ENCODE measurements around the gene MSX1. TPM values are rescaled to one million over a fixed set of nuclear protein-coding genes. Genes with fewer than 3 reads are reported as not detected.

Gene MSX1
- polyA plus RNA-seq, 2 of the 4 experiments (the other 2 are of a cell fraction) = 2.2 to 2.8 TPM

DNA sequence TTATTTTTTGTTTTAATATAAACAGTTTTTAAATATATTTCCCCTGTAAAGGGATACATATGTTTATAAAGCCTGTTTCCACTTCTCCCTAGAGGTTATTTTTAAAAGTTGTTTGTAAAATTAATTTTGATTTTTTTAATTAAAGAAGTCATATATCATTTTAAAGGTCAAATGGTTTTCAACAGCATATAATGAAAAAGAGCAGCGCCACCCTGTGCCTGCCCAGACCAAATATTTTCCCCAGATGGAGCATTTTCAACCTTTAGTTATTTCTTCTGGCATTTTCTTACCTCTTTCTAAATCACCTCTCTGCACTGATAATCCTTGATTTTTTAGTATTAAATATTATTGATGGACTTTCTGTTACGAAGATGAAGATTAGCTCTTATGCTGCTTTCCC is 21.0 kb downstream of the MSX1 start:
- DNase-seq (ENCODE audit: low read depth in 1 of 2, low spot score in 1 of 2) (no peak), FAIRE-seq (no peak), ATAC-seq (no peak)
- WGBS (ENCODE audit: missing lambda C conversion rate) = 44% methylated on average over 2 of the region's 2 CpGs
- no peaks in the 10 kb centered on the region for H3K4me1 ChIP-seq
- CTCF ChIA-PET = interaction anchor here (1.1 to 2.1 kb wide), 5 partner anchors 10 to 399 kb away, joined by 3 to 6 read pairs (median 4); no protein-coding TSS in a partner anchor
- TF ChIP-seq HOXB5 (CRISPR knock-in tag; IDR thresholded peaks at IDR 0.05) (no peak), ZC3H11A (IDR thresholded peaks at IDR 0.05) (no peak), RARB (CRISPR knock-in tag; IDR thresholded peaks at IDR 0.05) (no peak), RNF2 (IDR thresholded peaks at IDR 0.05; ENCODE audit: borderline replicate concordance, low read depth) (no peak), RAD21 (conservative IDR thresholded peaks at IDR 0.05 in 1 of 2, IDR thresholded peaks at IDR 0.05 in 1 of 2) (peak; percentile 36 to 40; a peak in 4 of 5 replicates), CHD2 (IDR thresholded peaks at IDR 0.05; ENCODE audit: low read length, partially characterized antibody) (no peak), JUNB (IDR thresholded peaks at IDR 0.05) (no peak), EHMT2 (IDR thresholded peaks at IDR 0.05; ENCODE audit: low read depth) (no peak), NFE2L2 (conservative IDR thresholded peaks at IDR 0.05; ENCODE audit: low read length) (no peak), CEBPB (IDR thresholded peaks at IDR 0.05) (no peak), KDM5A (IDR thresholded peaks at IDR 0.05) (no peak), CHD4 (IDR thresholded peaks at IDR 0.05; ENCODE audit: borderline replicate concordance) (no peak), EHF (CRISPR knock-in tag; IDR thresholded peaks at IDR 0.05) (no peak), SMC3 (IDR thresholded peaks at IDR 0.05) (peak; percentile 34; the same call in 2 of the 3 replicates), CBX2 (IDR thresholded peaks at IDR 0.05; ENCODE audit: borderline replicate concordance, low read depth) (no peak), HOXB13 (CRISPR knock-in tag; IDR thresholded peaks at IDR 0.05; ENCODE audit: low read depth) (no peak), FOSB (CRISPR knock-in tag; IDR thresholded peaks at IDR 0.05) (no peak), GATA3 (IDR thresholded peaks at IDR 0.05; ENCODE audit: borderline replicate concordance) (no peak), FOSL2 (IDR thresholded peaks at IDR 0.05) (no peak), FOSL2 (CRISPR knock-in tag; IDR thresholded peaks at IDR 0.05) (no peak)
- TF ChIP-seq, protein P1, sequence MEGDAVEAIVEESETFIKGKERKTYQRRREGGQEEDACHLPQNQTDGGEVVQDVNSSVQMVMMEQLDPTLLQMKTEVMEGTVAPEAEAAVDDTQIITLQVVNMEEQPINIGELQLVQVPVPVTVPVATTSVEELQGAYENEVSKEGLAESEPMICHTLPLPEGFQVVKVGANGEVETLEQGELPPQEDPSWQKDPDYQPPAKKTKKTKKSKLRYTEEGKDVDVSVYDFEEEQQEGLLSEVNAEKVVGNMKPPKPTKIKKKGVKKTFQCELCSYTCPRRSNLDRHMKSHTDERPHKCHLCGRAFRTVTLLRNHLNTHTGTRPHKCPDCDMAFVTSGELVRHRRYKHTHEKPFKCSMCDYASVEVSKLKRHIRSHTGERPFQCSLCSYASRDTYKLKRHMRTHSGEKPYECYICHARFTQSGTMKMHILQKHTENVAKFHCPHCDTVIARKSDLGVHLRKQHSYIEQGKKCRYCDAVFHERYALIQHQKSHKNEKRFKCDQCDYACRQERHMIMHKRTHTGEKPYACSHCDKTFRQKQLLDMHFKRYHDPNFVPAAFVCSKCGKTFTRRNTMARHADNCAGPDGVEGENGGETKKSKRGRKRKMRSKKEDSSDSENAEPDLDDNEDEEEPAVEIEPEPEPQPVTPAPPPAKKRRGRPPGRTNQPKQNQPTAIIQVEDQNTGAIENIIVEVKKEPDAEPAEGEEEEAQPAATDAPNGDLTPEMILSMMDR (IDR thresholded peaks at IDR 0.05) = peak; percentile 38
- TF ChIP-seq, protein P2, sequence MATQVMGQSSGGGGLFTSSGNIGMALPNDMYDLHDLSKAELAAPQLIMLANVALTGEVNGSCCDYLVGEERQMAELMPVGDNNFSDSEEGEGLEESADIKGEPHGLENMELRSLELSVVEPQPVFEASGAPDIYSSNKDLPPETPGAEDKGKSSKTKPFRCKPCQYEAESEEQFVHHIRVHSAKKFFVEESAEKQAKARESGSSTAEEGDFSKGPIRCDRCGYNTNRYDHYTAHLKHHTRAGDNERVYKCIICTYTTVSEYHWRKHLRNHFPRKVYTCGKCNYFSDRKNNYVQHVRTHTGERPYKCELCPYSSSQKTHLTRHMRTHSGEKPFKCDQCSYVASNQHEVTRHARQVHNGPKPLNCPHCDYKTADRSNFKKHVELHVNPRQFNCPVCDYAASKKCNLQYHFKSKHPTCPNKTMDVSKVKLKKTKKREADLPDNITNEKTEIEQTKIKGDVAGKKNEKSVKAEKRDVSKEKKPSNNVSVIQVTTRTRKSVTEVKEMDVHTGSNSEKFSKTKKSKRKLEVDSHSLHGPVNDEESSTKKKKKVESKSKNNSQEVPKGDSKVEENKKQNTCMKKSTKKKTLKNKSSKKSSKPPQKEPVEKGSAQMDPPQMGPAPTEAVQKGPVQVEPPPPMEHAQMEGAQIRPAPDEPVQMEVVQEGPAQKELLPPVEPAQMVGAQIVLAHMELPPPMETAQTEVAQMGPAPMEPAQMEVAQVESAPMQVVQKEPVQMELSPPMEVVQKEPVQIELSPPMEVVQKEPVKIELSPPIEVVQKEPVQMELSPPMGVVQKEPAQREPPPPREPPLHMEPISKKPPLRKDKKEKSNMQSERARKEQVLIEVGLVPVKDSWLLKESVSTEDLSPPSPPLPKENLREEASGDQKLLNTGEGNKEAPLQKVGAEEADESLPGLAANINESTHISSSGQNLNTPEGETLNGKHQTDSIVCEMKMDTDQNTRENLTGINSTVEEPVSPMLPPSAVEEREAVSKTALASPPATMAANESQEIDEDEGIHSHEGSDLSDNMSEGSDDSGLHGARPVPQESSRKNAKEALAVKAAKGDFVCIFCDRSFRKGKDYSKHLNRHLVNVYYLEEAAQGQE (IDR thresholded peaks at IDR 0.05) = no peak
- TF ChIP-seq, protein P3, sequence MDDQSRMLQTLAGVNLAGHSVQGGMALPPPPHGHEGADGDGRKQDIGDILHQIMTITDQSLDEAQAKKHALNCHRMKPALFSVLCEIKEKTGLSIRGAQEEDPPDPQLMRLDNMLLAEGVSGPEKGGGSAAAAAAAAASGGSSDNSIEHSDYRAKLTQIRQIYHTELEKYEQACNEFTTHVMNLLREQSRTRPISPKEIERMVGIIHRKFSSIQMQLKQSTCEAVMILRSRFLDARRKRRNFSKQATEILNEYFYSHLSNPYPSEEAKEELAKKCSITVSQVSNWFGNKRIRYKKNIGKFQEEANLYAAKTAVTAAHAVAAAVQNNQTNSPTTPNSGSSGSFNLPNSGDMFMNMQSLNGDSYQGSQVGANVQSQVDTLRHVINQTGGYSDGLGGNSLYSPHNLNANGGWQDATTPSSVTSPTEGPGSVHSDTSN (IDR thresholded peaks at IDR 0.05) = no peak
- TF ChIP-seq, protein P4, sequence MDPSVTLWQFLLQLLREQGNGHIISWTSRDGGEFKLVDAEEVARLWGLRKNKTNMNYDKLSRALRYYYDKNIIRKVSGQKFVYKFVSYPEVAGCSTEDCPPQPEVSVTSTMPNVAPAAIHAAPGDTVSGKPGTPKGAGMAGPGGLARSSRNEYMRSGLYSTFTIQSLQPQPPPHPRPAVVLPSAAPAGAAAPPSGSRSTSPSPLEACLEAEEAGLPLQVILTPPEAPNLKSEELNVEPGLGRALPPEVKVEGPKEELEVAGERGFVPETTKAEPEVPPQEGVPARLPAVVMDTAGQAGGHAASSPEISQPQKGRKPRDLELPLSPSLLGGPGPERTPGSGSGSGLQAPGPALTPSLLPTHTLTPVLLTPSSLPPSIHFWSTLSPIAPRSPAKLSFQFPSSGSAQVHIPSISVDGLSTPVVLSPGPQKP (IDR thresholded peaks at IDR 0.05; ENCODE audit: low read depth, low read length) = no peak
- TF ChIP-seq, protein P5, sequence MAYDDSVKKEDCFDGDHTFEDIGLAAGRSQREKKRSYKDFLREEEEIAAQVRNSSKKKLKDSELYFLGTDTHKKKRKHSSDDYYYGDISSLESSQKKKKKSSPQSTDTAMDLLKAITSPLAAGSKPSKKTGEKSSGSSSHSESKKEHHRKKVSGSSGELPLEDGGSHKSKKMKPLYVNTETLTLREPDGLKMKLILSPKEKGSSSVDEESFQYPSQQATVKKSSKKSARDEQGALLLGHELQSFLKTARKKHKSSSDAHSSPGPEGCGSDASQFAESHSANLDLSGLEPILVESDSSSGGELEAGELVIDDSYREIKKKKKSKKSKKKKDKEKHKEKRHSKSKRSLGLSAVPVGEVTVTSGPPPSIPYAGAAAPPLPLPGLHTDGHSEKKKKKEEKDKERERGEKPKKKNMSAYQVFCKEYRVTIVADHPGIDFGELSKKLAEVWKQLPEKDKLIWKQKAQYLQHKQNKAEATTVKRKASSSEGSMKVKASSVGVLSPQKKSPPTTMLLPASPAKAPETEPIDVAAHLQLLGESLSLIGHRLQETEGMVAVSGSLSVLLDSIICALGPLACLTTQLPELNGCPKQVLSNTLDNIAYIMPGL (CRISPR knock-in tag; IDR thresholded peaks at IDR 0.05; ENCODE audit: borderline replicate concordance) = no peak
- TF ChIP-seq, protein P6, sequence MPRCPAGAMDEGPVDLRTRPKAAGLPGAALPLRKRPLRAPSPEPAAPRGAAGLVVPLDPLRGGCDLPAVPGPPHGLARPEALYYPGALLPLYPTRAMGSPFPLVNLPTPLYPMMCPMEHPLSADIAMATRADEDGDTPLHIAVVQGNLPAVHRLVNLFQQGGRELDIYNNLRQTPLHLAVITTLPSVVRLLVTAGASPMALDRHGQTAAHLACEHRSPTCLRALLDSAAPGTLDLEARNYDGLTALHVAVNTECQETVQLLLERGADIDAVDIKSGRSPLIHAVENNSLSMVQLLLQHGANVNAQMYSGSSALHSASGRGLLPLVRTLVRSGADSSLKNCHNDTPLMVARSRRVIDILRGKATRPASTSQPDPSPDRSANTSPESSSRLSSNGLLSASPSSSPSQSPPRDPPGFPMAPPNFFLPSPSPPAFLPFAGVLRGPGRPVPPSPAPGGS (IDR thresholded peaks at IDR 0.05) = no peak
- TF ChIP-seq, protein P7, sequence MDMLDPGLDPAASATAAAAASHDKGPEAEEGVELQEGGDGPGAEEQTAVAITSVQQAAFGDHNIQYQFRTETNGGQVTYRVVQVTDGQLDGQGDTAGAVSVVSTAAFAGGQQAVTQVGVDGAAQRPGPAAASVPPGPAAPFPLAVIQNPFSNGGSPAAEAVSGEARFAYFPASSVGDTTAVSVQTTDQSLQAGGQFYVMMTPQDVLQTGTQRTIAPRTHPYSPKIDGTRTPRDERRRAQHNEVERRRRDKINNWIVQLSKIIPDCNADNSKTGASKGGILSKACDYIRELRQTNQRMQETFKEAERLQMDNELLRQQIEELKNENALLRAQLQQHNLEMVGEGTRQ (IDR thresholded peaks at IDR 0.05) = no peak
- no peak overlapping the region for H3K4me2 ChIP-seq
- H3K27ac ChIP-seq = no peak overlapping the region
- H3K9me3 ChIP-seq = no peaks in the 10 kb centered on the region
- POLR2A ChIA-PET = no interaction called here
- no peak overlapping the region for H3K4me3 ChIP-seq

All from A549 (cell line).